Thyroid gland (tissue), 4 donors: ENCODE results near the gene TBC1D20. TPM values are rescaled to one million over a fixed set of nuclear protein-coding genes. Genes with fewer than 3 reads are reported as not detected.

ENCODE experiments used
- DNase-seq, 2 donors: peaks; one replicate each; pipeline ENCODE4 v3.0.0-alpha.2; 2019
- H3K27ac ChIP-seq, 3 donors: fragments of 200-600 bp; sonication (generic); 1 replicate in 2 of 3; 2 replicates in 1 of 3; pipeline ENCODE4 v1.5.1; 2016 to 2019; ENCODE audit warnings: mild to moderate bottlenecking in 1 of 3, moderate library complexity in 1 of 3
- H3K27me3 ChIP-seq: fragments of 200-600 bp; sonication (generic); one replicate; pipeline ENCODE4 v1.5.1; 2019
- H3K36me3 ChIP-seq, 2 donors: fragments of 200-600 bp; sonication (generic); one replicate each; pipeline ENCODE4 v1.5.1; 2016 to 2019
- H3K4me1 ChIP-seq, 2 donors: fragments of 200-600 bp; sonication (generic); one replicate each; pipeline ENCODE4 v1.5.1; 2017 to 2019
- H3K4me3 ChIP-seq, 3 donors: fragments of 200-600 bp; sonication (generic); replicated peaks in 1 of 3; 1 replicate in 2 of 3; 2 replicates in 1 of 3; pipeline ENCODE4 v1.5.1; 2016; ENCODE audit warnings: mild to moderate bottlenecking in 1 of 3
- H3K9me3 ChIP-seq: fragments of 200-600 bp; sonication (generic); one replicate; pipeline ENCODE4 v1.5.1; 2017
- CTCF ChIP-seq, 6 experiments: fragments of 200-600 bp in 3 of 6; fragments of 450-650 bp in 3 of 6; sonication (generic) in 3 of 6; IDR thresholded peaks; one replicate each; pipeline ENCODE4 v1.5.1; 2016 to 2019; ENCODE audit warnings: antibody characterized with exemption in 6 of 6, mild to moderate bottlenecking in 2 of 6, inconsistent platforms in 1 of 6, moderate library complexity in 1 of 6
- POLR2A ChIP-seq, 2 donors: fragments of 450-650 bp; IDR thresholded peaks; one replicate each; pipeline ENCODE4 v1.6.1; 2017; ENCODE audit warnings: antibody characterized with exemption in 2 of 2, mild to moderate bottlenecking in 2 of 2, moderate library complexity in 1 of 2
- WGBS, 2 donors: methylation state at CpG; one replicate each; pipeline ENCODE4 v1.1.5; 2017; 5-methylcytosine and 5-hydroxymethylcytosine counted together
- intact Hi-C: fragments of 100-400 bp; cut with DNase I; formaldehyde crosslinking; loops from one replicate; pipeline ENCODE4 v1.15.1; 2023
- total RNA-seq, 4 donors: library from RNA; depleted of rRNA; stranded (reverse); fragments of >200 nt; gene quantifications; one replicate each; pipeline ENCODE4 v1.2.3, GENCODE V29; 2016

Gene TBC1D20
- total RNA-seq, 4 donors from 2014 or later = 34.1 to 40.5 (median 35.6) TPM

DNA sequence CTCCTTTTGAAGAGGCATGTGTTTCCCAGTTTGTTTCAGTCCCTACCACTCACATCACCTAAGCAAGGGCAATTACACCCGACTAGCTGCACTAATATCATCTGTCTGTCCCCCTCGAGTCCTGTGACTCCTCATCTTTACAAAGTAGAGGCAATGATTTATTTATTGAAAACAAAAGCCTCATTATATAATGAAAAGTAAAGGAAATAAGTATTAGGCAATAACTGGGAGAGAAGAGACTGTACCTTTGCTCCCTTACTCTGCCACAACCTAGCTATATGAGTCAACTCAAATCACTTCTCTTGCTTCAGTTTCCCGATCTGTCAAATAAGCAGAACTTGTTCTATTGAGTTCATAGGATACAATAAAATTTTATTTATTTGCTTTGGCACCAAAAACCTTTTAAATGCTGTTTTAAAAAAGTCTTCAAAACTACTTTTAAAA, 42.3 kb upstream of the TBC1D20 start:
- 85 to 91% methylated on average over 3 of the region's 3 CpGs for WGBS, 2 donors
- no peak overlapping the region for H3K27ac ChIP-seq
- peaks cover 11 to 19% of the 10 kb centered on the region in 2 donors for H3K36me3 ChIP-seq
- intact Hi-C loops = no loop called here
- H3K4me3 ChIP-seq = no peak overlapping the region
- peaks cover 28 to 35% of the 10 kb centered on the region in 2 donors for H3K4me1 ChIP-seq
- H3K27me3 ChIP-seq = no peaks in the 10 kb centered on the region
- no peak for DNase-seq
- no peak for TF ChIP-seq CTCF (IDR thresholded peaks at IDR 0.05)
- no peaks in the 10 kb centered on the region for H3K9me3 ChIP-seq

GRCh38 chr20:503048-503737, 40.9 kb upstream of the TBC1D20 start:
- WGBS, 2 donors = 93 to 94% methylated on average over 11 of the region's 11 CpGs
- Histone ChIP-seq H3K9me3 (no peaks in the 10 kb centered on the region), H3K36me3 (peaks cover 24 to 31% of the 10 kb centered on the region in 2 donors)

GRCh38 chr20:497979-498378, 35.6 kb upstream of the TBC1D20 start:
- TF ChIP-seq POLR2A (IDR thresholded peaks at IDR 0.05) (no peak), CTCF (IDR thresholded peaks at IDR 0.05) (no peak)
- Histone ChIP-seq H3K27ac (no peak overlapping the region), H3K27me3 (no peaks in the 10 kb centered on the region), H3K4me3 (no peak overlapping the region), H3K36me3 (peaks cover 30 to 34% of the 10 kb centered on the region in 2 donors), H3K9me3 (no peaks in the 10 kb centered on the region), H3K4me1 (no peaks in the 10 kb centered on the region)
- DNase-seq = no peak
- WGBS, 2 donors = 99 to 100% methylated on average over 2 of the region's 2 CpGs
- intact Hi-C loops = no loop called here

More at GRCh38 chr20:503048-503737, 40.9 kb upstream of the TBC1D20 start:
- no peak for DNase-seq
- H3K4me1 ChIP-seq = peaks cover 20 to 23% of the 10 kb centered on the region in 2 donors
- no peak overlapping the region for H3K27ac ChIP-seq
- TF ChIP-seq POLR2A (IDR thresholded peaks at IDR 0.05) = no peak
- TF ChIP-seq CTCF (IDR thresholded peaks at IDR 0.05) = no peak
- H3K4me3 ChIP-seq = no peak overlapping the region
- no peaks in the 10 kb centered on the region for H3K27me3 ChIP-seq
- intact Hi-C loops = no loop called here

GRCh38 chr20:496126-496696, 33.9 kb upstream of the TBC1D20 start:
- no peak for DNase-seq
- no peaks in the 10 kb centered on the region for H3K27me3 ChIP-seq
- no peak overlapping the region for H3K4me3 ChIP-seq
- no peaks in the 10 kb centered on the region for H3K9me3 ChIP-seq
- peaks cover 38 to 47% of the 10 kb centered on the region in 2 donors for H3K36me3 ChIP-seq
- no peaks in the 10 kb centered on the region for H3K4me1 ChIP-seq
- no peak overlapping the region for H3K27ac ChIP-seq
- no peak for TF ChIP-seq POLR2A (IDR thresholded peaks at IDR 0.05)
- TF ChIP-seq CTCF (IDR thresholded peaks at IDR 0.05) = no peak
- 39 to 70% methylated on average over 2 of the region's 2 CpGs for WGBS, 2 donors
- intact Hi-C loops = no loop called here

GRCh38 chr20:492159-492558, 29.8 kb upstream of the TBC1D20 start:
- no peak for TF ChIP-seq POLR2A (IDR thresholded peaks at IDR 0.05)
- no peak for TF ChIP-seq CTCF (IDR thresholded peaks at IDR 0.05)
- 91 to 93% methylated on average over 5 of the region's 5 CpGs for WGBS, 2 donors
- no peak overlapping the region for H3K27ac ChIP-seq
- intact Hi-C loops = no loop called here
- H3K9me3 ChIP-seq = no peaks in the 10 kb centered on the region
- H3K4me1 ChIP-seq = no peaks in the 10 kb centered on the region
- peaks cover 49 to 53% of the 10 kb centered on the region in 2 donors for H3K36me3 ChIP-seq
- no peak for DNase-seq
- H3K27me3 ChIP-seq = no peaks in the 10 kb centered on the region
- H3K4me3 ChIP-seq = no peak overlapping the region
